Stimulated activated CD4-positive, alpha-beta T cell treated with anti-CD3 and anti-CD28 coated beads, Interleukin-15, amount 100 ng/mL, for 24 hours (primary cell): Measurements from ENCODE around the gene ISYNA1.

Experiments used
- DNase-seq: peaks from one replicate; pipeline ENCODE4 v3.0.0-alpha.2; 2020

ISYNA1 gene

GRCh38 chr19:18437491-18438330, at the start of gene ISYNA1:
Gene ISYNA1, minus strand, starts transcription at chr19:18438133. Its CDS starts 154 bp downstream, at chr19:18437979.
- DNase-seq, result peak; percentile 65

GRCh38 chr19:18486746-18487145, 48.8 kb upstream of the ISYNA1 start:
- no peak for DNase-seq

GRCh38 chr19:18484992-18485391, 47.1 kb upstream of the ISYNA1 start:
- DNase-seq, result no peak

- no peak for DNase-seq
Observed at GRCh38 chr19:18483119-18483890, 45.4 kb upstream of the ISYNA1 start.

- DNase-seq, result peak; percentile 43
Observed at GRCh38 chr19:18481505-18482222, 43.7 kb upstream of the ISYNA1 start.

- no peak for DNase-seq
Observed at GRCh38 chr19:18480006-18480691, 42.2 kb upstream of the ISYNA1 start.

- peak; percentile 85 for DNase-seq
Observed at GRCh38 chr19:18478545-18479311, 40.8 kb upstream of the ISYNA1 start.

- no peak for DNase-seq
Observed at GRCh38 chr19:18477974-18478373, 40.0 kb upstream of the ISYNA1 start.

GRCh38 chr19:18477042-18477779, 39.3 kb upstream of the ISYNA1 start:
- DNase-seq, result no peak

GRCh38 chr19:18476507-18477041, 38.6 kb upstream of the ISYNA1 start:
- no peak for DNase-seq

GRCh38 chr19:18475762-18476331, 37.9 kb upstream of the ISYNA1 start:
- no peak for DNase-seq

GRCh38 chr19:18475004-18475453, 37.1 kb upstream of the ISYNA1 start:
- DNase-seq, result no peak

GRCh38 chr19:18474366-18474887, 36.5 kb upstream of the ISYNA1 start:
- DNase-seq, result no peak

- DNase-seq, result no peak
Observed at GRCh38 chr19:18473706-18474087, 35.8 kb upstream of the ISYNA1 start.

GRCh38 chr19:18473003-18473705, 35.2 kb upstream of the ISYNA1 start:
- DNase-seq, result no peak

- no peak for DNase-seq
Observed at GRCh38 chr19:18470787-18471186, 32.9 kb upstream of the ISYNA1 start.

- DNase-seq, result peak; percentile 77
Observed at GRCh38 chr19:18469069-18469846, 31.3 kb upstream of the ISYNA1 start.

- DNase-seq, result no peak
Observed at GRCh38 chr19:18468517-18468916, 30.6 kb upstream of the ISYNA1 start.

- no peak for DNase-seq
Observed at GRCh38 chr19:18467978-18468377, 30.0 kb upstream of the ISYNA1 start.
